Measurements from ENCODE around the gene TPCN2.

TPCN2 gene

GRCh38 chr11:69157156-69157821, 108.6 kb downstream of the TPCN2 start:
- in situ Hi-C loops (cut with HindIII; ENCODE audit: low sequenced_read_pairs): no loop called here
- no peak overlapping the region for H3K4me3 ChIP-seq (ENCODE audit: low read depth, low read length)
- DNase-seq (ENCODE audit: low read depth, low spot score): peak; percentile 46
- TF ChIP-seq CTCF (IDR thresholded peaks at IDR 0.05; ENCODE audit: low read depth, low read length): no peak

GRCh38 chr11:69157822-69158231, 109.1 kb downstream of the TPCN2 start:
- H3K4me3 ChIP-seq (ENCODE audit: low read depth, low read length): no peak overlapping the region
- TF ChIP-seq CTCF (IDR thresholded peaks at IDR 0.05; ENCODE audit: low read depth, low read length): no peak
- in situ Hi-C loops (cut with HindIII; ENCODE audit: low sequenced_read_pairs): no loop called here
- no peak for DNase-seq (ENCODE audit: low read depth, low spot score)

GRCh38 chr11:69158301-69159149, 109.8 kb downstream of the TPCN2 start:
- no peak for TF ChIP-seq CTCF (IDR thresholded peaks at IDR 0.05; ENCODE audit: low read depth, low read length)
- in situ Hi-C loops (cut with HindIII; ENCODE audit: low sequenced_read_pairs): no loop called here
- no peak overlapping the region for H3K4me3 ChIP-seq (ENCODE audit: low read depth, low read length)
- DNase-seq (ENCODE audit: low read depth, low spot score): no peak

- no peak for TF ChIP-seq CTCF (IDR thresholded peaks at IDR 0.05; ENCODE audit: low read depth, low read length)
- in situ Hi-C loops (cut with HindIII; ENCODE audit: low sequenced_read_pairs): no loop called here
- no peak for DNase-seq (ENCODE audit: low read depth, low spot score)
- no peak overlapping the region for H3K4me3 ChIP-seq (ENCODE audit: low read depth, low read length)
Measured at GRCh38 chr11:69159150-69159852, 110.6 kb downstream of the TPCN2 start.

GRCh38 chr11:69160296-69161116, 111.8 kb downstream of the TPCN2 start:
- in situ Hi-C loops (cut with HindIII; ENCODE audit: low sequenced_read_pairs): no loop called here
- no peak overlapping the region for H3K4me3 ChIP-seq (ENCODE audit: low read depth, low read length)
- DNase-seq (ENCODE audit: low read depth, low spot score): no peak
- no peak for TF ChIP-seq CTCF (IDR thresholded peaks at IDR 0.05; ENCODE audit: low read depth, low read length)

GRCh38 chr11:69161117-69161407, 112.3 kb downstream of the TPCN2 start:
- no peak for DNase-seq (ENCODE audit: low read depth, low spot score)
- TF ChIP-seq CTCF (IDR thresholded peaks at IDR 0.05; ENCODE audit: low read depth, low read length): no peak
- in situ Hi-C loops (cut with HindIII; ENCODE audit: low sequenced_read_pairs): no loop called here
- no peak overlapping the region for H3K4me3 ChIP-seq (ENCODE audit: low read depth, low read length)

Data from astrocyte of the spinal cord (primary cell).